ENCODE data around the gene SEMA4A. TPM values are rescaled to one million over a fixed set of nuclear protein-coding genes. Genes with fewer than 3 reads are reported as not detected.

SEMA4A gene
- total and polyA plus RNA-seq, 2 of the 8 experiments (the other 6 are each of a cell fraction or from before 2014, with no cell fraction given), result 7.3 to 10.6 TPM

DNA sequence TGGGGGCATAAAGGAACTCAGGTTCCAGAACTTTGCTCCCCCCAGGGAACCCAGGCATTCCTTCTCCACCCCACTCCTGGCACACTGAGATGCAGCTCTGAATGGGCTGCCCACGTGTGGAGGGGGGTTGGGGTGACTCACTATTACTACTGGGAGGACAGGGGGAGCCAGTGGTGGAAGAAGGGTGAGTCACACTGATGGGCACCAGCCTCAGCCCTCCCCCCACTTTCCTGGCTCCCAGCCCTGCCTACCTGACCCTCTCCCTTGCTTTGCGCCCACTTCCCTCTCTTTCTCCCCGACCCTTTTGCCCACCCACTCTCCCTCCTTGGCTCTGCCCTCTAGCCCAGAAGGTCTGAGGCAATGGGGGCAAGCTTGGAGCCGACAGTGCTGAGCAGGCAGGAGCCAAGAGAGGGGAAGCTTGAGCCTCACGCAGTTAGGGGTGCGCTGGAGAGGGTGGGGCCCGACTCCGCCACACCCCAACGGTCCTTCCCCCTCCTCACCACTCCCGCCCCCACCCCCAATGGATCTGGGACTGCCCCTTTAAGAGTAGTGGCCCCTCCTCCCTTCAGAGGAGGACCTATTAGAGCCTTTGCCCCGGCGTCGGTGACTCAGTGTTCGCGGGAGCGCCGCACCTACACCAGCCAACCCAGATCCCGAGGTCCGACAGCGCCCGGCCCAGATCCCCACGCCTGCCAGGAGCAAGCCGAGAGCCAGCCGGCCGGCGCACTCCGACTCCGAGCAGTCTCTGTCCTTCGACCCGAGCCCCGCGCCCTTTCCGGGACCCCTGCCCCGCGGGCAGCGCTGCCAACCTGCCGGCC, 39.1 kb upstream of the SEMA4A start, which contains the start of gene LMNA (continued):
- TF ChIP-seq RFX5 (IDR thresholded peaks at IDR 0.05; ENCODE audit: borderline replicate concordance, low read depth, low read length) (no peak), JUN (IDR thresholded peaks at IDR 0.05; ENCODE audit: low read depth, low read length) (0 out of 2 replicates have a peak, but pooled peaks have one; percentile 50), BCL11A (IDR thresholded peaks at IDR 0.05; ENCODE audit: low read depth in 2 of 2, low read length in 2 of 2) (no peak)
